Panc1 (cell line): ENCODE data around the gene STXBP1.

Experiments used
- CTCF ChIP-seq: fragments of 450-650 bp; IDR thresholded peaks from 2 replicates; pipeline ENCODE4 v1.5.1; 2017; ENCODE audit warnings: mild to moderate bottlenecking
- POLR2AphosphoS5 ChIP-seq: IDR thresholded peaks from 2 replicates; pipeline ENCODE4 v1.6.1; 2012; ENCODE audit warnings: mild to moderate bottlenecking, low read depth, low read length, moderate library complexity
- REST ChIP-seq, 2 experiments: IDR thresholded peaks; 2 replicates each; pipeline ENCODE4 v1.6.1; 2011 to 2012; ENCODE audit warnings: low read depth in 2 of 2, control low read depth in 1 of 2, low read length in 1 of 2, mild to moderate bottlenecking in 1 of 2, moderate library complexity in 1 of 2; ENCODE audit not compliant: insufficient read depth in 1 of 2
- SIN3A ChIP-seq: IDR thresholded peaks from 2 replicates; pipeline ENCODE4 v1.6.1; 2012; ENCODE audit warnings: low read depth, mild to moderate bottlenecking, low read length, moderate library complexity, borderline replicate concordance; ENCODE audit not compliant: insufficient read depth
- TCF7L2 ChIP-seq: IDR thresholded peaks from 2 replicates; pipeline ENCODE4 v1.6.1; 2011; ENCODE audit warnings: mild to moderate bottlenecking, low read depth, low read length, inconsistent platforms

GRCh38 chr9:127728808-127729207 lies 116.7 kb downstream of the STXBP1 start:
- TF ChIP-seq CTCF (no peak), REST (IDR thresholded peaks at IDR 0.05; ENCODE audit: insufficient read depth in 1 of 2, low read depth in 2 of 2, low read length in 1 of 2) (no peak), TCF7L2 (no peak), SIN3A (no peak), POLR2AphosphoS5 (no peak)
